K562 (cell line): ENCODE results near the gene WASF3. TPM values are rescaled to one million over a fixed set of nuclear protein-coding genes. Genes with fewer than 3 reads are reported as not detected.

Experiments used
- ATAC-seq: fragments of 200-7000 bp; cut with Tn5 transposase; 3 replicates; pipeline ENCODE4 v1.9.1; 2020; ENCODE audit warnings: moderate library complexity
- BruUV-seq: library from RNA; stranded (reverse); fragments of 400-500 nt; replicated peaks from 2 replicates; lab custom pipeline; 2021; lab: Mats Ljungman, UMichigan
- CTCF ChIA-PET: fragments of 300-600 bp; formaldehyde crosslinking; extraction: SDS; loops from one replicate; lab custom pipeline; 2021; ENCODE audit warnings: low intra/inter-chr PET ratio; lab: Yijun Ruan, JAX
- POLR2A ChIA-PET: fragments of 300-600, 350-650 bp; sonication (Branson Sonifier 250); formaldehyde crosslinking; extraction: SDS; loops from one replicate; lab custom pipeline; 2021; ENCODE audit warnings: antibody characterized with exemption, inconsistent platforms; lab: Yijun Ruan, JAX
- DNase-seq, 4 experiments: peaks; one replicate each; pipeline versions ENCODE4 v3.0.0 to v3.0.0-alpha.2; 2011 to 2018; ENCODE audit warnings: low spot score in 3 of 4, mixed read lengths in 3 of 4; ENCODE audit errors: extremely low read depth in 1 of 4
- FAIRE-seq: peaks from 2 replicates; lab custom pipeline; 2011; peaks lifted over from hg19 to GRCh38; lab: Jason Lieb, UNC
- H2AFZ ChIP-seq: 2 replicates; pipeline ENCODE4 v1.6.0; 2011; ENCODE audit warnings: low read depth, low read length, control low read depth, inconsistent platforms
- H3K27ac ChIP-seq: fragments of 200-600 bp; 3 replicates; pipeline ENCODE4 v1.8.0; 2011; ENCODE audit warnings: low read depth, mild to moderate bottlenecking, control low read depth, inconsistent platforms, low read length, moderate library complexity, mixed read lengths; ENCODE audit errors: extremely low read depth
- H3K27me3 ChIP-seq, 2 experiments: fragments of 300-600 bp in 1 of 2; 2 replicates in 1 of 2; 3 replicates in 1 of 2; pipeline versions ENCODE4 v1.6.0 to v1.8.0; 2011; ENCODE audit warnings: inconsistent platforms in 2 of 2, low read length in 2 of 2, mild to moderate bottlenecking in 1 of 2, mixed read lengths in 1 of 2, moderate library complexity in 1 of 2; ENCODE audit not compliant: control insufficient read depth in 2 of 2, insufficient read depth in 2 of 2
- H3K36me3 ChIP-seq: fragments of 300-600 bp; 3 replicates; pipeline ENCODE4 v1.8.0; 2011; ENCODE audit warnings: mild to moderate bottlenecking, low read length, inconsistent platforms; ENCODE audit not compliant: control insufficient read depth, insufficient read depth
- H3K4me1 ChIP-seq, 2 experiments: fragments of 200-600 bp in 1 of 2; replicated peaks in 1 of 2; 2 replicates in 1 of 2; 3 replicates in 1 of 2; pipeline versions ENCODE4 v1.5.1 to v1.8.0; 2011; ENCODE audit warnings: inconsistent platforms in 2 of 2, low read length in 2 of 2, mild to moderate bottlenecking in 1 of 2, mixed read lengths in 1 of 2, moderate library complexity in 1 of 2; ENCODE audit not compliant: control insufficient read depth in 2 of 2, insufficient read depth in 2 of 2
- H3K4me2 ChIP-seq: 2 replicates; pipeline ENCODE4 v1.6.1; 2011; ENCODE audit warnings: low read length, control low read depth, inconsistent platforms, mixed read lengths; ENCODE audit not compliant: insufficient read depth
- H3K4me3 ChIP-seq: fragments of 200-600 bp; sonication (generic), shearing (Covaris generic); 2 replicates; pipeline ENCODE4 v1.5.1; 2016; ENCODE audit warnings: control low read depth, inconsistent platforms
- H3K79me2 ChIP-seq: fragments of 200-600 bp; 3 replicates; pipeline ENCODE4 v1.8.0; 2011; ENCODE audit warnings: low read length, inconsistent platforms; ENCODE audit not compliant: control insufficient read depth, insufficient read depth
- H3K9ac ChIP-seq, 2 experiments: 2 replicates each; pipeline versions ENCODE4 v1.6.0 to v1.6.1; 2011; ENCODE audit warnings: low read depth in 2 of 2, low read length in 2 of 2, control low read depth in 1 of 2, inconsistent platforms in 1 of 2, mild to moderate bottlenecking in 1 of 2, mixed read lengths in 1 of 2; ENCODE audit not compliant: insufficient read depth in 1 of 2
- H3K9me1 ChIP-seq: one replicate; pipeline ENCODE4 v1.6.0; 2011; ENCODE audit warnings: inconsistent platforms, mild to moderate bottlenecking, low read length, moderate library complexity; ENCODE audit not compliant: control insufficient read depth, insufficient read depth
- H3K9me3 ChIP-seq: replicated peaks from 2 replicates; pipeline ENCODE4 v1.5.1; 2011; ENCODE audit warnings: low read depth, low read length, inconsistent platforms; ENCODE audit not compliant: control insufficient read depth, insufficient read depth
- H4K20me1 ChIP-seq: replicated peaks from 2 replicates; pipeline ENCODE4 v1.6.1; 2011; ENCODE audit warnings: low read length, inconsistent platforms, mixed read lengths; ENCODE audit not compliant: control insufficient read depth, insufficient read depth
- CREBBP ChIP-seq: IDR thresholded peaks from one replicate; pipeline ENCODE4 v1.6.1; 2012; ENCODE audit warnings: low read depth, mild to moderate bottlenecking, control low read depth, inconsistent platforms, low read length
- EGR1 ChIP-seq: fragments of 450-650 bp; conservative IDR thresholded peaks from 2 replicates; pipeline ENCODE4 v1.6.1; 2017; ENCODE audit warnings: mild to moderate bottlenecking
- GATAD2A ChIP-seq: fragments of 450-650 bp; IDR thresholded peaks from 2 replicates; pipeline ENCODE4 v1.6.1; 2017
- HNRNPK ChIP-seq: fragments of 200-400 bp; formaldehyde crosslinking; IDR thresholded peaks from one replicate; pipeline ENCODE4 v1.6.1; 2018; ENCODE audit warnings: mild to moderate bottlenecking, low read depth, low read length; ENCODE audit not compliant: poor library complexity, severe bottlenecking
- KLF6 ChIP-seq: fragments of 250-450 bp; sonication (Bioruptor Pico); IDR thresholded peaks from 2 replicates; pipeline ENCODE4 v1.4.0; 2020; ENCODE audit warnings: mild to moderate bottlenecking, moderate library complexity, borderline replicate concordance
- NEUROD1 ChIP-seq: fragments of 150-350 bp; IDR thresholded peaks from 2 replicates; pipeline ENCODE4 v1.6.1; 2014; ENCODE audit warnings: borderline replicate concordance, low read length, low read depth; ENCODE audit not compliant: partially characterized antibody
- RBM17 ChIP-seq: fragments of 200-400 bp; formaldehyde crosslinking; IDR thresholded peaks from 2 replicates; pipeline ENCODE4 v1.6.1; 2017; ENCODE audit warnings: low read depth, mild to moderate bottlenecking, low read length, borderline replicate concordance
- WGBS: fragments of 100-300 bp; shearing (Covaris generic); methylation state at CpG from one replicate; pipeline ENCODE4 v1.1.6; 2016; ENCODE audit warnings: low coverage, mixed read lengths; ENCODE audit not compliant: insufficient coverage; ENCODE audit errors: missing lambda C conversion rate; 5-methylcytosine and 5-hydroxymethylcytosine counted together
- in situ Hi-C: fragments of 300-500 bp; cut with MboI; formaldehyde crosslinking; loops from 4 replicates; pipeline ENCODE4 v1.15.0; 2018; ENCODE audit warnings: inconsistent platforms, mixed read lengths
- intact Hi-C: fragments of 100-400 bp; cut with micrococcal nuclease; formaldehyde crosslinking; loops from 2 replicates; pipeline ENCODE4 v1.14.2; 2022
- polyA plus RNA-seq, 8 experiments: library from polyadenylated mRNA; depleted of rRNA in 4 of 8; stranded (reverse) in 5 of 8; unstranded in 3 of 8; fragments of >200 nt; fragmentation: Nextera tagmentation in 2 of 8; fragmentation: Illumina TruSeq in 1 of 8; extraction: Ambion mirVana in 2 of 8; extraction: Trizol in 1 of 8; gene quantifications; 2 replicates each; pipeline versions ENCODE4 v1.2.1 to v1.2.3, GENCODE V29; 2011 to 2014; ENCODE audit warnings: inconsistent platforms in 1 of 8, missing spikeins in 1 of 8
- total RNA-seq, 7 experiments: library from RNA; depleted of rRNA in 6 of 7; stranded (reverse); fragments of >200 nt in 6 of 7; fragmentation: Illumina TruSeq in 2 of 7; extraction: Trizol in 2 of 7; gene quantifications; 2 replicates each; pipeline versions ENCODE4 v1.2.1 to v1.2.3, GENCODE V29; 2011 to 2021; ENCODE audit warnings: low replicate concordance in 1 of 7
- TF ChIP-seq, protein P1 (sequence below): fragments of 450-650 bp; formaldehyde crosslinking; IDR thresholded peaks from 2 replicates; pipeline ENCODE4 v1.4.0; 2022; ENCODE audit warnings: missing genetic modification characterization

Gene WASF3
- total and polyA plus RNA-seq, 9 of the 15 experiments (the other 6 are each of a cell fraction or from before 2014, with no cell fraction given) = 0.04 to 0.43 (median 0.11) TPM

DNA sequence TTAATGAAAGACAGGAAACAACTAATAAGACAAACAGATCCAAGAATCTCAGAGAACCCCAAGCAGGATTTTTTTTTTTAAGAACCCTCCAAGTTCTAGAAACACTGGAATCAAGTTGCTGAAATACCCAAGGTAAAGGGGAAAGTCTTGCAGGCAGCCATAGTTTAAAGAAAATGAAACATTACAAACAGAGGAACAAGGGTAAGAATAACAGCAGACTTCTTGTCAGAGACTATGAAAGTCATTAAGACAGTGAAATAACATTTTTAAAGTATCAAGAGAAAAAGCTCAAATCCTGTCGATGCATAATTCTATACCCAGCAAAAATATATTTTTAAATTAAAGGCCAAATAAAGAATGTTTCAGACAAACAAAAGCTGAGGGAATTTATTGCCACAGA, 67.1 kb downstream of the WASF3 start:
- TF ChIP-seq NEUROD1 (no peak), KLF6 (CRISPR knock-in tag) (no peak), GATAD2A (no peak), HNRNPK (no peak), RBM17 (no peak), EGR1 (no peak), CREBBP (no peak)
- TF ChIP-seq, protein P1, sequence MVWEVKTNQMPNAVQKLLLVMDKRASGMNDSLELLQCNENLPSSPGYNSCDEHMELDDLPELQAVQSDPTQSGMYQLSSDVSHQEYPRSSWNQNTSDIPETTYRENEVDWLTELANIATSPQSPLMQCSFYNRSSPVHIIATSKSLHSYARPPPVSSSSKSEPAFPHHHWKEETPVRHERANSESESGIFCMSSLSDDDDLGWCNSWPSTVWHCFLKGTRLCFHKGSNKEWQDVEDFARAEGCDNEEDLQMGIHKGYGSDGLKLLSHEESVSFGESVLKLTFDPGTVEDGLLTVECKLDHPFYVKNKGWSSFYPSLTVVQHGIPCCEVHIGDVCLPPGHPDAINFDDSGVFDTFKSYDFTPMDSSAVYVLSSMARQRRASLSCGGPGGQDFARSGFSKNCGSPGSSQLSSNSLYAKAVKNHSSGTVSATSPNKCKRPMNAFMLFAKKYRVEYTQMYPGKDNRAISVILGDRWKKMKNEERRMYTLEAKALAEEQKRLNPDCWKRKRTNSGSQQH (CRISPR knock-in tag) = no peak
- in situ Hi-C loops (loop anchor here (10.0 kb wide), 1 partner anchor 440 kb away; no protein-coding TSS in a partner anchor), intact Hi-C loops (no loop called here)
- Histone ChIP-seq H3K27me3 (no peaks in the 10 kb centered on the region), H3K9me1 (no peaks in the 10 kb centered on the region), H3K79me2 (no peaks in the 10 kb centered on the region), H4K20me1 (no peaks in the 10 kb centered on the region), H3K9me3 (no peaks in the 10 kb centered on the region), H3K4me3 (no peak overlapping the region), H3K9ac (no peak overlapping the region), H3K4me2 (no peak overlapping the region), H2AFZ (no peak overlapping the region), H3K36me3 (no peaks in the 10 kb centered on the region), H3K27ac (no peak overlapping the region), H3K4me1 (no peaks in the 10 kb centered on the region)
- FAIRE-seq = no peak
- no TSS peak for BruUV-seq
- DNase-seq = no peak
- ChIA-PET CTCF (no interaction called here), POLR2A (no interaction called here)
- no peak for ATAC-seq
- WGBS = 0% methylated on average over 1 of the region's 1 CpG
